Measurements from ENCODE around the gene RPGRIP1L. TPM values are rescaled to one million over a fixed set of nuclear protein-coding genes. Genes with fewer than 3 reads are reported as not detected.

The RPGRIP1L gene
- total RNA-seq, 3 donors from 2014 or later (not counting 1 experiment from before 2014, with no cell fraction given): 2.3 to 3.0 (median 2.6) TPM

GRCh38 chr16:53643474-53643873 lies 60.2 kb downstream of the RPGRIP1L start:
- Mint-ChIP-seq H3K27ac (no peak overlapping the region), H3K4me1 (no peaks in the 10 kb centered on the region), H3K27me3 (ENCODE audit: low read depth in 2 of 2) (no peaks in the 10 kb centered on the region), H3K4me3 (no peak overlapping the region), H3K36me3 (peaks cover 16% of the 10 kb centered on the region), H3K9me3 (peaks cover 2 to 14% of the 10 kb centered on the region in 2 donors)
- no peak overlapping the region for H3K27ac ChIP-seq (ENCODE audit: low read length)
- no peaks in the 10 kb centered on the region for H3K4me1 ChIP-seq (ENCODE audit: control insufficient read depth, insufficient read depth, low read length)
- ATAC-seq: no peak
- intact Hi-C loops (cut with micrococcal nuclease): no loop called here
- no peaks in the 10 kb centered on the region for H3K27me3 ChIP-seq (ENCODE audit: control insufficient read depth, insufficient read depth, low read length)
- 100% methylated on average over 1 of the region's 1 CpG for WGBS (ENCODE audit: insufficient coverage)
- TF ChIP-seq, protein P1, sequence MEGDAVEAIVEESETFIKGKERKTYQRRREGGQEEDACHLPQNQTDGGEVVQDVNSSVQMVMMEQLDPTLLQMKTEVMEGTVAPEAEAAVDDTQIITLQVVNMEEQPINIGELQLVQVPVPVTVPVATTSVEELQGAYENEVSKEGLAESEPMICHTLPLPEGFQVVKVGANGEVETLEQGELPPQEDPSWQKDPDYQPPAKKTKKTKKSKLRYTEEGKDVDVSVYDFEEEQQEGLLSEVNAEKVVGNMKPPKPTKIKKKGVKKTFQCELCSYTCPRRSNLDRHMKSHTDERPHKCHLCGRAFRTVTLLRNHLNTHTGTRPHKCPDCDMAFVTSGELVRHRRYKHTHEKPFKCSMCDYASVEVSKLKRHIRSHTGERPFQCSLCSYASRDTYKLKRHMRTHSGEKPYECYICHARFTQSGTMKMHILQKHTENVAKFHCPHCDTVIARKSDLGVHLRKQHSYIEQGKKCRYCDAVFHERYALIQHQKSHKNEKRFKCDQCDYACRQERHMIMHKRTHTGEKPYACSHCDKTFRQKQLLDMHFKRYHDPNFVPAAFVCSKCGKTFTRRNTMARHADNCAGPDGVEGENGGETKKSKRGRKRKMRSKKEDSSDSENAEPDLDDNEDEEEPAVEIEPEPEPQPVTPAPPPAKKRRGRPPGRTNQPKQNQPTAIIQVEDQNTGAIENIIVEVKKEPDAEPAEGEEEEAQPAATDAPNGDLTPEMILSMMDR (IDR thresholded peaks at IDR 0.05): no peak
- no peak for DNase-seq
- no peak overlapping the region for H3K4me3 ChIP-seq (ENCODE audit: low read length)
- peaks cover 3% of the 10 kb centered on the region for H3K9me3 ChIP-seq (ENCODE audit: control insufficient read depth, insufficient read depth, low read length)
- H3K36me3 ChIP-seq (ENCODE audit: control insufficient read depth, insufficient read depth, low read length): no peaks in the 10 kb centered on the region

DNA sequence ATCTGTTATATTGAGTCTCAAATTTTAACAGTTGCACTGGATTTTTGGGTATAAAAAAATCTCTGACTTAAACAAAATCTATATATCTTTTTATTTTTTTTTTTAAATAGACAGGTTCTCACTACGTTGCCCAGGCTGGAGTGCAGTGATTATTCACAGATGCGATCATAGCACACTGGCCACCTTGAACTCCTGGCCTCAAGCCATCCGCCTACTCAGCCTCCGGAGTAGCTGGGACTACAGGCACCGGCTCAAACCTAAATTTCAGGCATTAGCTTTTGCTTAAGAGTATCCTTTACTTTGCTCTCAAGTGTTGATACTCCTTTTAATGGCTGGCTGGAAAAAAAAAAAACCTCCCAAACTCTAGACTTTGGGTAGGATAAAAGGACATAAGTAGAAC lies 61.6 kb downstream of the RPGRIP1L start:
- H3K9me3 Mint-ChIP-seq: peaks cover 2 to 14% of the 10 kb centered on the region in 2 donors
- no peaks in the 10 kb centered on the region for H3K36me3 ChIP-seq (ENCODE audit: control insufficient read depth, insufficient read depth, low read length)
- peaks cover 3% of the 10 kb centered on the region for H3K9me3 ChIP-seq (ENCODE audit: control insufficient read depth, insufficient read depth, low read length)
- 98% methylated on average over 5 of the region's 5 CpGs for WGBS (ENCODE audit: insufficient coverage)
- H3K27ac ChIP-seq (ENCODE audit: low read length): no peak overlapping the region
- H3K4me3 ChIP-seq (ENCODE audit: low read length): no peak overlapping the region
- H3K36me3 Mint-ChIP-seq: peaks cover 16% of the 10 kb centered on the region
- intact Hi-C loops (cut with micrococcal nuclease): no loop called here
- DNase-seq (no peak), ATAC-seq (no peak)
- H3K4me1 Mint-ChIP-seq: peaks cover 3% of the 10 kb centered on the region in 2 donors
- no peaks in the 10 kb centered on the region for H3K27me3 ChIP-seq (ENCODE audit: control insufficient read depth, insufficient read depth, low read length)
- no peaks in the 10 kb centered on the region for H3K4me1 ChIP-seq (ENCODE audit: control insufficient read depth, insufficient read depth, low read length)
- no peak overlapping the region for H3K27ac Mint-ChIP-seq
- H3K27me3 Mint-ChIP-seq (ENCODE audit: low read depth in 2 of 2): no peaks in the 10 kb centered on the region
- TF ChIP-seq, protein P1 (IDR thresholded peaks at IDR 0.05): no peak
- H3K4me3 Mint-ChIP-seq: no peak overlapping the region

DNA sequence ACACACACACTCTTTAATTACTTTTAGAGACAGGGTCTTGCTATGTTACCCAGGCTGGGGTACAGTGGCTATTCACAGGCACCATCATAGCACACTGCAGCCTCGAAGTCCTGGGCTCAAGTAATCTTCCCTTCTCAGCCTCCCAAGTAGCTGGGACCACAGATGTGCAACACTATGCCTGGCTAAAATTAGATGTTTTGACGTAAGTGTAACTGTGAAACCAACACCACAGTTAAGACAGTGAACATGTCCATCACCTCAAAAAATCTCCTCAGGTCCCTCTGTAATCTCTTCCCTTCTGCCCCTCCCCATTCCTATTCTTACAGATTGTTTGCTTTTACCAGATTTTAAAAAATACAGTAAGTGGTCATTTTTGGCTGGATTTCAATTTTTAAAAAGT lies 66.7 kb downstream of the RPGRIP1L start:
- no peak overlapping the region for H3K27ac Mint-ChIP-seq
- Histone ChIP-seq H3K4me1 (ENCODE audit: control insufficient read depth, insufficient read depth, low read length) (no peaks in the 10 kb centered on the region), H3K9me3 (ENCODE audit: control insufficient read depth, insufficient read depth, low read length) (no peaks in the 10 kb centered on the region), H3K4me3 (ENCODE audit: low read length) (no peak overlapping the region), H3K36me3 (ENCODE audit: control insufficient read depth, insufficient read depth, low read length) (no peaks in the 10 kb centered on the region), H3K27me3 (ENCODE audit: control insufficient read depth, insufficient read depth, low read length) (no peaks in the 10 kb centered on the region), H3K27ac (ENCODE audit: low read length) (no peak overlapping the region)
- H3K36me3 Mint-ChIP-seq: no peaks in the 10 kb centered on the region
- intact Hi-C loops (cut with micrococcal nuclease): no loop called here
- WGBS (ENCODE audit: insufficient coverage): 72% methylated on average over 2 of the region's 2 CpGs
- H3K4me1 Mint-ChIP-seq: peaks cover 6% of the 10 kb centered on the region in 2 donors
- ATAC-seq (peak in 1 of 3 donors; percentile 30), DNase-seq (no peak)
- TF ChIP-seq, protein P1 (IDR thresholded peaks at IDR 0.05): no peak
- no peak overlapping the region for H3K4me3 Mint-ChIP-seq
- no peaks in the 10 kb centered on the region for H3K9me3 Mint-ChIP-seq
- H3K27me3 Mint-ChIP-seq (ENCODE audit: low read depth in 2 of 2): no peaks in the 10 kb centered on the region

DNA sequence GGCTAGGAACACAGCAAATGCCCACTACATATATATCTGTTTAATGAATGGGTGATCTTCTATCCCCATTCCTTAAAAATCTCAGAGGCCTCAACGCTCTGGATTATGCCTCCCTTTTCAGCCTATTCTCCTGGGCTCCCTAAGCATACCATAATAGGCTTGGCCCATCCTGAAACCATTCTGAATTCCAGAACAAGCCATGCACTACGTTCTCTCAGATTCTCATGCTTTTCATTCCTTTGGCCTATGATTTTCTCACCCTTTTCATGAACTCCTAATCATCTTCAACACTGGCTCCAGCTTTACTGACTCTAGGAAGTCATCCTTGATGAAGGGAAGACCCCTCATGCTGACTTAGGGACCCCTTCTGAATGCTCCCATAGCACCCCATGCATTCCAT lies 71.1 kb downstream of the RPGRIP1L start:
- DNase-seq (no peak), ATAC-seq (no peak)
- no peak overlapping the region for H3K4me3 Mint-ChIP-seq
- intact Hi-C loops (cut with micrococcal nuclease): no loop called here
- H3K27me3 Mint-ChIP-seq (ENCODE audit: low read depth in 2 of 2): no peaks in the 10 kb centered on the region
- Histone ChIP-seq H3K9me3 (ENCODE audit: control insufficient read depth, insufficient read depth, low read length) (no peaks in the 10 kb centered on the region), H3K4me3 (ENCODE audit: low read length) (no peak overlapping the region), H3K27me3 (ENCODE audit: control insufficient read depth, insufficient read depth, low read length) (no peaks in the 10 kb centered on the region), H3K36me3 (ENCODE audit: control insufficient read depth, insufficient read depth, low read length) (no peaks in the 10 kb centered on the region), H3K4me1 (ENCODE audit: control insufficient read depth, insufficient read depth, low read length) (no peaks in the 10 kb centered on the region), H3K27ac (ENCODE audit: low read length) (no peak overlapping the region)
- peaks cover 6% of the 10 kb centered on the region in 2 donors for H3K4me1 Mint-ChIP-seq
- 88% methylated on average over 2 of the region's 2 CpGs for WGBS (ENCODE audit: insufficient coverage)
- TF ChIP-seq, protein P1 (IDR thresholded peaks at IDR 0.05): no peak
- H3K36me3 Mint-ChIP-seq: no peaks in the 10 kb centered on the region
- no peaks in the 10 kb centered on the region for H3K9me3 Mint-ChIP-seq
- H3K27ac Mint-ChIP-seq: no peak overlapping the region

All from natural killer cell (primary cell).